Stimulated activated CD8-positive, alpha-beta memory T cell treated with anti-CD3 and anti-CD28 coated beads, Interleukin-7, amount 100 ng/mL, for 4 hours (primary cell): ENCODE data around the gene LMAN2.
"Not testable (repeated sequence)": the region's sequence is repeated elsewhere in the genome, so short reads cannot be mapped to it uniquely, and the experiment has no call there.

Source experiments
- DNase-seq, 2 donors: peaks; one replicate each; pipeline ENCODE4 v3.0.0-alpha.2; 2020; ENCODE audit warnings: low read depth in 2 of 2

LMAN2 gene

DNA sequence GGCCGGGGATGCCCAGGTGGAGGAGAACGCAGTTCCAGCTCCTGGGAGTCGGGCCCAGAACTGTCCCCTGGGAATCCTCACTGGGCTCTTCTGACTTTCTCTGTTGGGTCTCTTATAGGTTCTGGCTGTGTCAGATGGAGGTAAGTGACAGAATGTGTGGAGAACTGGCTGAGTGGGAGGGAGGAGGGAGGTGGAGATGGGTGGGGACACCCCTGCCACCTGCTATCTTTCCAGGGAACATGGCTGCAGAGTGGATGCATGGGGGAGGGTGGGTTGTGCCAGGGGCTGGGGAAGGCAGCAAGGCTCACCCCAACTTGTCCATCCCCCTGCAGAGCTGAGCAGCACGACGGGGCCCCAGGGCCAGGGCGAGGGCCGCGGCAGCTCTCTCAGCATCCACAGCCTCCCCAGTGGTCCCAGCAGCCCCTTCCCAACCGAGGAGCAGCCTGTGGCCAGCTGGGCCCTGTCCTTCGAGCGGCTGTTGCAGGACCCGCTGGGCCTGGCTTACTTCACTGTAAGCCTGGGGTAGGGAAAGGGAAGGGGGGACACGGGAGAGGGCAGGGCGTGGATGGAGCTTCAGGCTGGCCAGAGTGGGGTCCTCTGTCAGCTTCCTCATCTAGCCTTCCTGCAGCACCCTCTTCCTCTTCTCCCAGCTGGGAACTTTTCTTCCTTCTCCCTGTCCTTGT is 14.5 kb upstream of the LMAN2 start:
- DNase-seq, result no peak

- DNase-seq, result no peak
Measured at GRCh38 chr5:177364159-177364962, 12.9 kb upstream of the LMAN2 start.

DNA sequence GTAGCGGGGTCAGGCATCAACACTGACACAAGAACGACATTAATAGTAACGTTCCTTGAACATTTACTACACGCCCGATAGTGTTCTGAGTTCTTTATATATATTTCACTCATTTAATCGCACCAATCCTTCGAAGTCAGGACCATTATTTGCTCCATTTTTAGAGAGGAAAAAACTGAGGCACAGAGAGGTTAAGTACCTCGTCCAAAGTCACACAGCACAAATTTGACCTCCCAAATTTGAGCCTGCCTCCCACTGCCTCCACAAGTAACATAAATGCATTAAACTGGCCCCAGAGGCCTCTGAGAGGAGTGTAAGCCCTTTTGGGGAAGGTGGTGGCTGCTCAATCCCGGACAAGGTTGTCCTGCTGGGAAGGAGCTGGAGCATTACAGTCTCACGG is 12.1 kb upstream of the LMAN2 start:
- no peak for DNase-seq

DNA sequence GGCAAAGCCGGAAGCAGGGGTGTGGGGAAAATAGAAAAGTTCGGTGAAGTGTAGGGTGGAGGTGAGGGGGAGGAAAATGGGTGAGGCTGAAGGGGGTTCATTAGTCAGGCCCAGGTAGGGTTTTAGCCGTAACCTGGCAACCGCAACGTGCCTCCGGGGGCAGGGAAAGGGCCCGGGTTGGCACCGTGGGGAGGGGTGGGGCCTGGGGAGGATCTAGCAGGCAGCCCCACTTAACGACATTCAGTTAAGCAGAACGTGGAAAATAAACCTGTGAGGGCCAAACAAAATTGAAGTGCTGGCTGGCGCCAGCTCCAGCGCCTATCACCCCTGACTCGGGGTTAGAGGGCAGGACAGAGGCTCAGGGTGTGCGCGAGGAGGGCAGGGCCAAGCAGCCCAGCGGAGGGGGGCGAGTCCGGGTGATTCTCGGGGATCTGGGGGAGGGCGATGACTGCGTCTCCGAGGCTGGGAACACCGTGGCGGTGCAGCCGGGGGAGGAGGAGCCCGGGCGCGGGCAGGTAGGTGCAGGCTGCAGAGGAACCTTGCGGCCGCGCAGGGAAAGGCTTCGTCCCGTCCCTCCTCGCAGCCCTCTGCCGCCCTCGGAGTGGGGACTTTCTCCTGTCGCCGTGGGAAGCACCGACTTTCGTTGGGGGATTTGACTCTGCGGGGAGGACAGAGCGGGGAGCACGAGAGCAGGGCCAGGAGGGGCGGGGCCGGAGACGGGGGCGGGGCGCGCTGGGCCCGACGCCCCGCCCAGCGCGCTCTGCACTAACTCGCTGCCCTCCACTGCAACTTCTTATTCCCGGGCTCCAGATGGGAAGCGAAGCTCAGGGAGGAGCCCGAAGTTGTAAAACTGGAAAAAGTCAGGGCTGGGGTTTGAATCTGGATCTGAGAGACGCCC is 11.4 kb upstream of the LMAN2 start:
- peak; percentile 50 to 67 for DNase-seq

DNA sequence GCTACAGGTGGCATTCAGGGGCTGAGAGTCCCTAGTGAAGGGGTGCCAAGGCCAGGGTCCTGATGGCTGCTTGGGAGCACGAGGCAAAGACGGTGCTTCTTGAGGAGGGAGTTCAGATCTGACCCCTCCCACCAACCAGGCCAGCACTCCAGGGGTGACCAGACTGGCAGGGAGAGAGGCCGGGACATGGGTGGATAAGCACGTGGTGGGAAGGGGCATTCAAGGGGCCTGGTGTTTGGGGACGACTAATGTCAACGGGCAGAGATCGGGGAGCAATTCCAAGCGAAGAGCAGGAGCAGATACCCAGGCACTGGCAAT is 10.8 kb upstream of the LMAN2 start:
- DNase-seq, result no peak

DNA sequence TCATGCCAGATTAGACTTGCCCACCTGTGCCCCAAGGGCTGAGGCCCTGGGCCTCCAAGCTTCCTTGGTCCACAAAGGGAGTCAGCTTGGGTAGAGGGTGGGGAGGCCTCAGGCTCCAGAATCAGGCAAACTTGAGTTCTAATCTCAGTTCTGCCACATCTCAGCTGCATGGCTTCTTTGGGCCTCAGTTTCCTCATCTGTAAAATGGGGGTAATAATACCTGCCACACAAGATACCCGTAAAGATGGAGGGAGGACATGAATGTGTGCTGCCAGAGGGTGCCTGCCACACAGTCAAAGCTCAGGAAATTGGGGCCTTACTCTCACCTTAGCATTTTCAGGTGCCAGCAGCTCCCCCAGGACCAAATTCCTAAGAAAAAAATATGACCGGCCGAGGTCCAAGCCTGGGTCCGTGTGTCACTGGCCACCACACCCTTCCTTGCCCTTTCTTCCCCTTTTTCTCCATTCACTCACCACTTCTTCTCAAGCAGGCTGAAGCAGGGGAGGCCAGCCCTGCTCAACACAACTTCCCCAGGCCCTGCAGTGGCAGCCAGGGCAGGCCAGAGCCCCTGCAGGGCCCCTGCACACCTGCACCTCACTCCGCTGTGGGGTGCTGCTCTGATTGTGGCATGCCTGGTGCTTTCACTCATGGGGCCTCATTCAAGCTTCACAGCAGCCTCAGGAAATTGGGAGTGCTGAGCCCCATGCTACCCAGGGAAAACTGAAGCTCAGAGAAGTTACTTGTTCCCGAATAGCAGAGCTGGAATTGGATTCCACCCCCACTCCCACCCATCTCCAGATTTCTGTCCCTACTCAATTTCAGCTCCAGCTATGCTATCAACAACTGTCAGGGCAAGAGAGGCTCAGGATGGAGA is 10.2 kb upstream of the LMAN2 start:
- DNase-seq, result no peak

DNA sequence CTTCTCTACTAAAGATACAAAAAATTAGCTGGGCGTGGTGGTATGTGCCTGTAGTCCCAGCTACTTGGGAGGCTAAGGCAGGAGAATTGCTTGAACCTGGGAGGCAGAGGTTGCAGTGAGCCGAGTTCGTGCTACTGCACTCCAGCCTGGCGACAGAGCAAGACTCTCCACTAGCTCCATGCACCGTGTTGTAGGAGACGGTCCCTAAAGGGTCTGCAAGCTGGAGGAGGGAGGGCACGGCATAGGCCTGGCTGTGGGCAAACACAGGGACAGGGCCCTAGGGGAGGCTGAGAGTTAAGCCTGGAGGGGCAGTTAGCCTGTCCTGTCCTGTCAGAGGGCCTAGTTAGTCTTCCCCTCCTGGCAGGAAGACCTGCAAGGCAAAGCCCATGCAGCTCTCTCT is 9.3 kb upstream of the LMAN2 start:
- not testable (repeated sequence) for DNase-seq

- DNase-seq, result no peak
Measured at GRCh38 chr5:177359860-177360259, 8.4 kb upstream of the LMAN2 start.

- DNase-seq, result no peak
Measured at GRCh38 chr5:177359451-177359851, 8.0 kb upstream of the LMAN2 start.

GRCh38 chr5:177358370-177358819 is 6.9 kb upstream of the LMAN2 start:
- DNase-seq, result no peak

DNA sequence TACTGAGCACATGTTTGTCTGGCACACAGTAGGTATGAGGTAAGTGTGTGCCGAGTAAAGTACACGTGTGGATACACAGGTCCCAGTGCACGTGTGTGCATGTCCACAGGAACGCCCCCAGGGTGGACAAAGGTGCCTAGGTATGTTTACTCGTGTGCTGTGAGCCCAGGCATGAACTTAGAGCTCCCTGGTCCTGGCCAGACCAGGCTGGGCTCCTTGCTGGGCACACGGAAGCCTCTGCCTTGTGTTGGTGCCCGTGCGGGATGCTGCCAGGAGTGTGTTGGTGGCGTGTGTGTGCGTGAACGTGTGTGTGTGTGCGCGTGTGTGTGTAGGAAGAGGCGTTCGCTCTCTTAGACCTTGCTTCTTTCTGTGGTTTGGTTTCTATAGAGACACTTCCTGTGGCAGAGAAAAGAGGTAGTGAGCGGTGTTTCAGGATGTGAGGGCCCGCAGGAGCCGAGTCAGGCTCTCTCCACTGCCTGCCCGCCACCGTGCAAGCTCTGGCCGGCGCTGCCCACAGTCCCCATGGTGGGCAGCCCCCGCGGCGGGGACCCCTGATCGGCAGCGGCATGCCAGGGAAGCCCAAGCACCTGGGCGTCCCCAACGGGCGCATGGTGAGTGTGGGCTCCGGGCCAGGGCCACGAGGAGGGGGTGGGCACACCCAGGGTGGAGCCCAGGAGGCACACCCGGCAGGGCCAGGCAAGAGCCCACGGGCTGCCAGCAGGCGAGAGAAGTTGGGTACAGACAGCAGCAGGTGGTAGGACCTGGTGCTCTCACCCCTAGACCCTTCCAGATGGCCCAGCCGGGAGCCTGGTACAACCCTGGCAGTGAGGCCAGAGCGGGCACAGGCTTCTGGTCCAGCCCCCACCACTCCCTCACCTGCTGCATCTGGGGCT is 6.2 kb upstream of the LMAN2 start, which contains the start of gene RGS14:
RGS14 (plus strand) TSS at position 466 of the 893 bp plus-strand sequence; CDS start at position 567, 101 bp downstream.
- peak; percentile 38 to 64 for DNase-seq

- DNase-seq, result no peak
Measured at GRCh38 chr5:177357146-177357458, 5.6 kb upstream of the LMAN2 start.

DNA sequence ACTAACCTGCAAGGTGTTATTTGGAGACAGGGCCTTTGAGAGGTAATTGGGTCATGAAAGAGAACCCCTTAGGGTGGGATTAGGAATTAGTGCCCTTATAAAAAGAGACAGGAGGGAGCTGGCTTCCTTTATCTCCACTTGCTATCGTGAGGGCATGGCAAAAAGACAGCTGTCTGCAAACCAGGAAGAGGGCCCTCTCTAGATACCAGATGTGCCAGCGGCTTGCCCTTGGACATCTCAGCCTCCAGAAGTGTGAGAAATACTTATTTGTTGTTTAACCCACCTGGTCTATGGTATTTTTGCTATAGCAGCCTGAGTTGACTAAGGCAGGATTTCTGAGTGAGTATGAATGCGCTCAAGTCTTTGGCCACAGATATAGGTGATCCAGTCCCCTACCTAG is 5.3 kb upstream of the LMAN2 start:
- DNase-seq, result no peak

- no peak for DNase-seq
Measured at GRCh38 chr5:177355868-177356168, 4.3 kb upstream of the LMAN2 start.

GRCh38 chr5:177355162-177355867 is 3.8 kb upstream of the LMAN2 start:
- no peak for DNase-seq

- no peak for DNase-seq
Measured at GRCh38 chr5:177354711-177355110, 3.2 kb upstream of the LMAN2 start.

- DNase-seq, result no peak
Measured at GRCh38 chr5:177354256-177354655, 2.8 kb upstream of the LMAN2 start.

DNA sequence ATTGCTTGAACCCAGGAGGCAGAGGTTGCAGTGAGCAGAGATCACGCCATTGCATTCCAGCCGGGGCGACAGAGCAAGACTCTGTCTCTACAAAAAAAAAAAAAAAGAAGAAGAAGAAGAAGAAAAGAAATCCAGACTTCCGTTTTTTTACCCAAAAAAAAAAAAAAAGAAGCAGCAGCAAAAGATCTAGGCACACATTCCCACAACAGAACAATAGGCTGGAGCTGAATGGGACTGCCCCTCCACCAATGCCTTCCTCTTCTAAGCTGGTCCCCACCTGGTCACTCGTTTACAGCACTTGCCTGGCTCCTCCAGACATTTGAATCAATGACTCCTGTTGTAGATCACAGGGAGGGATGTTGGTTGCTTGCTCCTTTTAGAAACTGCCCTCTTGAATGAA is 1.6 kb upstream of the LMAN2 start:
- no peak for DNase-seq

DNA sequence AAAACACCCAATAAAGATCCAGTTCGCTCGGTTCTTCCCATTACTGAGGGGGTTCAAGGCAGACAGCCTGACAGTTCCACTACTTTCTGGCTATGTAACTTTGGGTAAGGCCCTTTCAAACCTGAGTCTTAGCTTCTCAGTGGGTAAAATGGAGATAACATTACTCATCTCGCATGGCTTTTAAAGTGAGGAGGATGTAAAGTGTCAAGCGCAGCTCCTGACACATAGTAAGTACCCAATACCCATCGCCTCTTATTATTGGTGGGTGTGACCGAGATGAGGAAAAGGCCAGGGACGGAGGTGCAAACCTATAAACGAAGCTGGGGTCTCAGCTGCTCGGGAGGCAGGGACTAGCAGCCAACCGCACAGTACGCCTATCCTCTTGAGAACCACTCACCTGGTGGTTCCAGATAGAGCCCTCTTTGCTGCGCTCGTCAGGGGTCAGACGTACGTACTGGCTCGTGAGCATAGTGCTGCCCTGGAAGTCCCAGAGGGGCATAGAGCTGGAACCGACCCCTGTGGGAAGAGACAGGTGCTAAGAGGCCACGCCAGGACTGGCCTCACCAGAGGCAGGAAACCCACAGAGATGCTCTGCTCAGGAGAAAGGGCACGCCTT is 584 bp downstream of the LMAN2 start:
- no peak for DNase-seq

DNA sequence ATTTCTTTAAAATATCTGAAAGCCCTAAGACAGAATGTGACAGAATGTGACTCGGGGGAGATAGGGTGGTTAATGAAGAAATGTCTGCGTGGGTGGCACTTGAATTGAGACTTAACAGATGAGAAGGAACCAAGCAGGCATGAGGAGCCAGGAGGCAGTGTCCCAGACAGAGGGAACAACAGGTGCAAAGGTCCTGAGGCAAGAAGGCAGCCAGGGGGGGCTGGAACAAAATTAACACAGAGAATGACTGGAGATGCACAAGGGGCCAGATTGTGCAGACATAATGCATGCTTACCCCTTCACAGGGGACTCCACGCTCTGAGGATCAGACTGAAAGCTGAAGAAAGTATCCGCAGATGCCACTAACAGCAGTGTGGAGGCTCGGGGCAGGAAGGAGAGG is 1.7 kb downstream of the LMAN2 start:
- no peak for DNase-seq
